Left forelimb (tissue), 1 donor: ENCODE results near the gene ASTN2.

Source experiments
- DNase-seq: peaks from one replicate; pipeline ENCODE4 v3.0.0-alpha.2; 2018; ENCODE audit warnings: low spot score

The ASTN2 gene

GRCh38 chr9:117413346-117414219 is 1.3 kb downstream of the ASTN2 start:
- no peak for DNase-seq

DNA sequence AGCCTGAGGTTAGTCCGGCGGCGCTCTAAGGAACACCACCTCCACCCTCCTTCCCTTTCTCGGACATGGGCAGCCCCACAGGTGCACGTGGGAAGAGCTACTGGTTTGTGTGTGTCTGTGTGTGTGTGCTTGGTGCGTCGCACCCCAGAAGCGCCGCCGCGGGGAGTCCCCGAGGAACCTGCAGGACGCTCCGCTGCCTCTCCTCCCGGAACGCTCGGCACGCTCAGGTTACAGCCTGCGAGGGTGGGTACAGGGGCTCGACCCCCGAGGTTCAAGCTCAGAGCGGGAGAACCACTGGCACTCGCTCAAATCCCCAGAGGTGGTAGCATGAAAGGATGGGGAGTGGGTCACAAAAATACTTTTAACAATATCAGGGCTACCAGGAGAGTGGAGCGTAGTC is 2.0 kb downstream of the ASTN2 start:
- no peak for DNase-seq

DNA sequence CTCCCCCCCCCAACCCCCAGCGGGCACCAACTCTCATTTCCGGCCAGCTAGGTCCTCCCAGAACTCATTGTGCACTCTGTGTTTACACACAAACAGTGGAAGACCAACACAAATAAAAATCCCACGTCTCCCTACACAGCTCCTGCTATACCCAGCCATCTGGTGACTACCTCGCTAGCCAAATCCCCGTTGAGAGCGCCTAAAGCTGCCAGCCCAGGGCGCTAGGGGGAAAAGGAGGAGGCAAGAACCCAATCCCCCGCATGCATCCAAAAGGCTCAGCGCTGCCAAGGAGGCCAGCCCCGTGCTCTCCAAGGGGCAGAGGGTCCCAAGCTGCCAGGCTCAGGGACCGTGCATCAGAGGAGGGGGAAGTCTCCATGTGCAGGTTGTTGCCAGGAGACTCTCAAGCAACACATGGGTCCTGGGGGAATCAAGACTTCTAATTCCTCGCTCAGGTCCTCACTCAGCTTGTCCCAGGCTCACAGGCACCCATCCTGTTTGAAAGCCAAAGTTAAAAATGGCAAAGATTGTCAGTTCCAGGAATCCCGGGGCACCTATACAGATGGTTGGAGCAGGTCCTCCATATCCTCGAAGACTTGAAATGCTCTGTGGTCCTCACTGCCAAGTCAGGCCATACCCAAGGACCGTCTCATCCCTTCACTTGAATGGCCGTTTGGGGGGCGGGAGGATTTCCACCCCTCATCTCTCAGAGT is 2.7 kb downstream of the ASTN2 start:
- no peak for DNase-seq

- no peak for DNase-seq
These were observed 3.3 kb downstream of the ASTN2 start for GRCh38 chr9:117411547-117411946.

DNA sequence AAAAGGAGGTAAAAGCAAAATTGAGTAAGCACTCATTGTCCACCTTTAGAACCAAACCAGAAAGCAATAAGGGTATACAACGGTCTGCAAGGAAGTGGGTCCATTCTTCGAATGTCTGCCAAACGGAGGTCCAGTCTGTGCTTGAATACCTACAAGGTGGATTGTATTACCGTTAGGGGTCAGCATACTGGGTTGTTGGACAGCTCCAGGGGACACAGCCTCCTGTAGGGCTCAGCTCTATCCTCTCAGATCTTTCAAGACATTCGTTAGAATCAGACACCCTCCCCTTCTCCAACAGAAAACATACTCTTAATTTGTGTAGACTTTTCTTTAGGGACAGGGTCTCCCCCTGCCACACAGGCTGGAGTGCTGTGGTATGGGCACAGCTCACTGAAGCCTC is 5.5 kb downstream of the ASTN2 start:
- DNase-seq = no peak

GRCh38 chr9:117407436-117408022 is 7.3 kb downstream of the ASTN2 start:
- no peak for DNase-seq

- no peak for DNase-seq
These were observed 8.7 kb downstream of the ASTN2 start for GRCh38 chr9:117405950-117406705.

DNA sequence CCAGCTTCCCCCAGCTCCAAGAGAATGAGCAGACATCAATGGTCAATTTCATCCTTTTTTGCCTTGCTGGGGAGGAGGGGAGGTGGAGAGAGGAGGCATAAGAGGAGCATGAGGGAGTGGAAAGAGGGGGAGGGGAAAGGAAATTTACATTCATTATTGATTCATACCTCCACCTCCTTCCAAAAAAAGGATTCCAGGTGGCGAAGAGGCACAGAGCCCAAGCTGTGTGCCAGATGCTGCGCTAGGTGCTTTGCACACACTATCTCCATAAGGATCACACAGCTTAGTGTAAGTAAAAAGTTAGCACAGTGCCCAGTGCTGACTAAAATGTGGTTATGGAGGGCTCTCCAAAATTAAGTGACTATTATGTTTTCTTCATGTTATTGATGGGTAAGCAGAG is 11.0 kb downstream of the ASTN2 start:
- no peak for DNase-seq

GRCh38 chr9:117403403-117403811 is 11.4 kb downstream of the ASTN2 start:
- no peak for DNase-seq

GRCh38 chr9:117400171-117400570 is 14.7 kb downstream of the ASTN2 start:
- no peak for DNase-seq

- DNase-seq = no peak
These were observed 19.7 kb downstream of the ASTN2 start for GRCh38 chr9:117395151-117395650.

DNA sequence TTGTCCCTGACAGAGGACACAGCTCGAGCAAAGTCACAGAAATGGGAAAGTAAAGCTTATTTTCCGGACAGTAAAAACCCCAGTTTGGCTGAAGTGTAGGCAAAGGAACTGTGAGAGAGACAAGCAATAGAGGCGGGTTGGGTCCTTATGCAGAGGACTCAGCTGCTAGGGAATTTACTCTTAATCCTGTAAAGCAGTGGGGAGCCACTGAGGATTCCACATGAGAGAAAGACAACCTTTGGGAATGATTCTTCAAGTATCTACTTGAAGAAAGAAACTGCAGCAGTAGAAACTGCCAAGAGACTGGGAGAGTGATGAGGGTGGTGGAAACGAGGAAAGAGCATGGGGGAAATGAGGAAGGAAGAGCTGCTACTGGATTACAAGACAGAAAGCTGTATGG is 20.2 kb downstream of the ASTN2 start:
- no peak for DNase-seq

DNA sequence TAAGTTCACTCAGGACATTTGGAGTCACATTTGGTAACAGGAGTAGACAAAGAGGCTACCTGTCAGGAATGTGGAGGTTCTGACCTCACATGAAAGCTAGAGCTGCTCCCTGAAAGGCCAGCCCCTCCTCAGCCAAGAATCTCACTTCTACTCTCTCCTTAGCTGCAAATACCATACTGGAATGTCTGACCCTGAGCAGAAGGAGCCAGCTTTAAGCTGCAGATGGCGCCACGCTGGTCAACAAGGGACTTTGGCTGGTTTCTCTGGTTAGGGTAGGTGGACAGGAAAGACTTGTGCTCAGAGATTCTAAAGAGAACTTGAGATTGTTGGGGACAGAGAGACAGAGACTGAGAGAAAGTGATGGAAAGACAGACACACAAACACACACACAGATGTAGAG is 21.9 kb downstream of the ASTN2 start:
- DNase-seq = no peak

DNA sequence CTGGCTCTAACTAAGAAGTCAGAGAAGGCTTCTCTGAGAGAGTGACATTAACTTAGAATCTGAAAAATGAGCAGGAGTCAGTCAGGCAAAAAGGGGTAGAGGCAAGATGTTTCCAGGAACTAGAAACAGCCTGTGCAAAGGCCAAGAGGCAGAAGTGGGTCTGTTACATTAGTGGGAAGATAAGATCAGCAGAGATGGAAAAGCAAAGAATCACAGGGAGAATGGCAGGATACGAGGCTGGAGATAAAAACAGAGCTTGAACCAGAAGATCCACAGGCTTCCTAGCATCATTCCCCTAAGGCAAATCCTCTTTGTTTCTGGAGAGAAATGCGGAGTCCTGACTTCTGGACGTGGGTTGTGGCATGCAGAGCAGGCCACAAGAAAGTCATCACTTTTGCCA is 27.4 kb downstream of the ASTN2 start:
- no peak for DNase-seq

DNA sequence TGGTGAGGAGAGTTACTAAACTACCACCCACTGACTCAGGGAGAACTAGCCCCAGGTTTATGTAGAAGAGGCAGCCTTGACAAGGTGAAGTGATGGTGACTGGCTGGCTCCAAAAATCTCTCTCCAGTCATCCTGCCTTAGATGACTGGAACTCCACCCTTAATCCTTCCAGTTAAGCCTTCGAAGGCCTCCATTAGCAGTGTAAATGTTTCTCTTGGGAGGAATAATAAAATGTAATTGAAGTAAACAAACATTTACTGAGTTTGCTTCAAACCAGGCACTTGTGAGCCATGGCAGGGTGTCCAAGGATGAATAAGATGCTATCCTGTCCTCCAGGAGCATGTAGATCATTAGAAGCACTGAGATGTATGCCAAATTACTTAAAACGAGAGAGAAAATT is 35.5 kb downstream of the ASTN2 start:
- no peak for DNase-seq

GRCh38 chr9:117377046-117377445 is 37.8 kb downstream of the ASTN2 start:
- no peak for DNase-seq

DNA sequence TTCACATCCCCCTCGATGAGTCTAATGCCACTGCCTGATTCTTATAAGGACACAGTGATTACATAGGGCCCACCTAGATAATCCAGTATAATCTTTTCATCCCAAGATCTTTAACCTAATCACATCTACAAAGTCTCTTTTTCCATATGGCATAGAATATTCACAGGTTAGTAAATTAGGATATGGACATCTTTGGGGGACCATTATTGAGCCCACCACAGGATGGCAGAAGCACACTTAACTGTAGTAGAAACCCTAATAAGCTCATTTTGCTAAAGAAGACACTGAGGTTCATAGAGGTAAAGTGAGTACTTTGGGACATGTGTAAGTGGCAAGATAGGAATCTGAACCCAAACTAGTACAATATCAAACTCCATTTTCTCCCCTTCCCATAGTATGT is 38.9 kb downstream of the ASTN2 start:
- no peak for DNase-seq

- no peak for DNase-seq
These were observed 40.7 kb downstream of the ASTN2 start for GRCh38 chr9:117374076-117374725.

- DNase-seq = no peak
These were observed 46.1 kb downstream of the ASTN2 start for GRCh38 chr9:117368684-117369230.

- no peak for DNase-seq
These were observed 49.4 kb downstream of the ASTN2 start for GRCh38 chr9:117365438-117365837.

- no peak for DNase-seq
These were observed 51.9 kb downstream of the ASTN2 start for GRCh38 chr9:117363006-117363405.
